Right lobe of liver (tissue), 6 donors: Measurements from ENCODE around the gene C8A. TPM values are rescaled to one million over a fixed set of nuclear protein-coding genes. Genes with fewer than 3 reads are reported as not detected.

Experiments
- ATAC-seq, 4 donors: fragments of 200-7000 bp; cut with Tn5 transposase; one replicate each; pipeline ENCODE4 v1.9.1; 2020; ENCODE audit warnings: mild to moderate bottlenecking in 4 of 4, moderate library complexity in 4 of 4
- DNase-seq, 3 donors: peaks; one replicate each; pipeline ENCODE4 v3.0.0-alpha.2; 2020
- H3K27ac ChIP-seq, 3 donors: fragments of 200-600 bp; one replicate each; pipeline ENCODE4 v1.8.0; 2022
- H3K27me3 ChIP-seq, 2 donors: fragments of 200-600 bp; one replicate each; pipeline ENCODE4 v1.8.0; 2022
- H3K36me3 ChIP-seq, 4 donors: fragments of 200-600 bp; sonication (generic) in 1 of 4; one replicate each; pipeline versions ENCODE4 v1.5.1 to v1.8.0; 2017 to 2022; ENCODE audit warnings: control low read depth in 1 of 4
- H3K4me1 ChIP-seq, 4 donors: fragments of 200-600 bp; sonication (generic) in 1 of 4; one replicate each; pipeline versions ENCODE4 v1.5.1 to v1.8.0; 2017 to 2022; ENCODE audit warnings: control low read depth in 1 of 4
- H3K4me3 ChIP-seq, 3 donors: fragments of 200-600 bp; one replicate each; pipeline ENCODE4 v1.8.0; 2022
- H3K9me3 ChIP-seq, 4 donors: fragments of 200-600 bp; sonication (generic) in 1 of 4; one replicate each; pipeline versions ENCODE4 v1.5.1 to v1.8.0; 2017 to 2022; ENCODE audit warnings: control low read depth in 1 of 4
- CTCF ChIP-seq, 4 donors: fragments of 200-600 bp in 3 of 4; fragments of 450-650 bp in 1 of 4; IDR thresholded peaks; one replicate each; pipeline versions ENCODE4 v1.5.1 to v1.8.0; 2016 to 2022; ENCODE audit warnings: antibody characterized with exemption in 4 of 4, mild to moderate bottlenecking in 2 of 4
- POLR2A ChIP-seq: fragments of 450-650 bp; IDR thresholded peaks from one replicate; pipeline ENCODE4 v1.6.1; 2017; ENCODE audit warnings: antibody characterized with exemption, mild to moderate bottlenecking
- WGBS: methylation state at CpG from one replicate; pipeline ENCODE4 v1.1.6; 2018; ENCODE audit warnings: low coverage, low lambda C conversion rate; ENCODE audit not compliant: insufficient coverage; ENCODE audit errors: missing lambda C conversion rate; 5-methylcytosine and 5-hydroxymethylcytosine counted together
- intact Hi-C, 2 donors: fragments of 100-400 bp; cut with DNase I; formaldehyde crosslinking; loops; one replicate each; pipeline versions ENCODE4 v1.11.2 to v1.14.1; 2022
- total RNA-seq, 6 experiments: library from RNA; depleted of rRNA in 2 of 6; stranded (reverse); fragments of >200 nt in 2 of 6; fragmentation: NEBNext Ultra II Directional in 3 of 6; extraction: Animal tissue kit (Norgen Biotek cat#: 25700) in 3 of 6; gene quantifications; one replicate each; pipeline versions ENCODE4 v1.1.0 to v1.2.4, GENCODE V29; 2016 to 2023
- donor health status: DM: no; HTN: yes; CAD: no.
- donor health status: DM: no; HTN: no; CAD: no.
- donor health status: DM: no; HTN: no; CAD: no.
- donor health status: DM: no; HTN: yes; CAD: no.
- donor health status: DM: no; HTN: yes; CAD: no.

The C8A gene
- total RNA-seq, 6 experiments from 2014 or later, result 177 to 432 (median 299) TPM

- Histone ChIP-seq H3K9me3 (no peaks in the 10 kb centered on the region), H3K27ac (no peak overlapping the region), H3K4me3 (no peak overlapping the region), H3K36me3 (peaks cover 0 to 6% (median 2%) of the 10 kb centered on the region in 4 donors), H3K27me3 (no peaks in the 10 kb centered on the region), H3K4me1 (peaks cover 0 to 4% (median 0%) of the 10 kb centered on the region in 4 donors)
- 80% methylated on average over 1 of the region's 2 CpGs for WGBS
- intact Hi-C loops, result no loop called here
- DNase-seq, result no peak
- TF ChIP-seq POLR2A (no peak), CTCF (IDR thresholded peaks at IDR 0.05) (no peak)
- no peak for ATAC-seq
These were observed 9.8 kb downstream of the C8A start for GRCh38 chr1:56864430-56864829.

GRCh38 chr1:56866656-56867055 lies 12.1 kb downstream of the C8A start:
- Histone ChIP-seq H3K4me3 (no peak overlapping the region), H3K27ac (no peak overlapping the region), H3K27me3 (no peaks in the 10 kb centered on the region), H3K9me3 (no peaks in the 10 kb centered on the region), H3K4me1 (peaks cover 0 to 4% (median 0%) of the 10 kb centered on the region in 4 donors), H3K36me3 (peaks cover 0 to 16% (median 2%) of the 10 kb centered on the region in 4 donors)
- intact Hi-C loops, result no loop called here
- WGBS, result 42% methylated on average over 2 of the region's 2 CpGs
- DNase-seq (no peak), ATAC-seq (no peak)
- TF ChIP-seq POLR2A (no peak), CTCF (IDR thresholded peaks at IDR 0.05) (no peak)

- H3K36me3 ChIP-seq, result peaks cover 0 to 16% (median 2%) of the 10 kb centered on the region in 4 donors
- no peak overlapping the region for H3K4me3 ChIP-seq
- no peak for TF ChIP-seq POLR2A
- intact Hi-C loops, result no loop called here
- ATAC-seq (no peak), DNase-seq (no peak)
- H3K27ac ChIP-seq, result no peak overlapping the region
- 80% methylated on average over 5 of the region's 5 CpGs for WGBS
- H3K9me3 ChIP-seq, result no peaks in the 10 kb centered on the region
- H3K27me3 ChIP-seq, result no peaks in the 10 kb centered on the region
- peaks cover 0 to 4% (median 0%) of the 10 kb centered on the region in 4 donors for H3K4me1 ChIP-seq
These were observed 12.9 kb downstream of the C8A start for GRCh38 chr1:56867491-56867890.

GRCh38 chr1:56868761-56869160 lies 14.2 kb downstream of the C8A start:
- no peaks in the 10 kb centered on the region for H3K27me3 ChIP-seq
- no peak overlapping the region for H3K4me3 ChIP-seq
- no peaks in the 10 kb centered on the region for H3K9me3 ChIP-seq
- intact Hi-C loops, result no loop called here
- H3K36me3 ChIP-seq, result peaks cover 0 to 26% (median 7%) of the 10 kb centered on the region in 4 donors
- no peak overlapping the region for H3K27ac ChIP-seq
- peaks cover 0 to 4% (median 0%) of the 10 kb centered on the region in 4 donors for H3K4me1 ChIP-seq
- ATAC-seq (no peak), DNase-seq (no peak)
- no peak for TF ChIP-seq POLR2A
- WGBS, result 73% methylated on average over 2 of the region's 2 CpGs

GRCh38 chr1:56872597-56872996 lies 18.0 kb downstream of the C8A start:
- H3K27ac ChIP-seq, result no peak overlapping the region
- no peak overlapping the region for H3K4me3 ChIP-seq
- intact Hi-C loops, result no loop called here
- no peaks in the 10 kb centered on the region for H3K27me3 ChIP-seq
- DNase-seq (no peak), ATAC-seq (no peak)
- no peak for TF ChIP-seq POLR2A
- no peaks in the 10 kb centered on the region for H3K9me3 ChIP-seq
- H3K4me1 ChIP-seq, result peaks cover 0 to 11% (median 0%) of the 10 kb centered on the region in 4 donors
- H3K36me3 ChIP-seq, result peaks cover 0 to 36% (median 17%) of the 10 kb centered on the region in 4 donors

GRCh38 chr1:56873213-56873612 lies 18.6 kb downstream of the C8A start:
- TF ChIP-seq CTCF (IDR thresholded peaks at IDR 0.05) (no peak), POLR2A (no peak)
- no peak for ATAC-seq
- H3K27ac ChIP-seq, result peak overlapping the region in 1 of 3 donors; percentile 10
- intact Hi-C loops, result no loop called here
- 100% methylated on average over 1 of the region's 1 CpG for WGBS
- no peaks in the 10 kb centered on the region for H3K9me3 ChIP-seq
- no peaks in the 10 kb centered on the region for H3K27me3 ChIP-seq
- peaks cover 0 to 17% (median 0%) of the 10 kb centered on the region in 4 donors for H3K4me1 ChIP-seq
- no peak overlapping the region for H3K4me3 ChIP-seq
- H3K36me3 ChIP-seq, result peaks cover 0 to 36% (median 16%) of the 10 kb centered on the region in 4 donors
- no peak for DNase-seq
